Neural progenitor cell (in vitro differentiated cells): ENCODE measurements around the gene CLIC5.

ENCODE experiments used
- EZH2 ChIP-seq: fragments of 200-600 bp; sonication (generic); IDR thresholded peaks from 2 replicates; pipeline ENCODE4 v1.6.1; 2017; ENCODE audit warnings: antibody characterized with exemption, mild to moderate bottlenecking, moderate library complexity
- EZH2phosphoT487 ChIP-seq: fragments of 200-600 bp; sonication (generic); IDR thresholded peaks from 2 replicates; pipeline ENCODE4 v1.6.1; 2017; ENCODE audit warnings: antibody characterized with exemption
- TF ChIP-seq, protein P1 (sequence below): fragments of 200-600 bp; sonication (generic); IDR thresholded peaks from 2 replicates; pipeline ENCODE4 v1.5.1; 2017; ENCODE audit warnings: antibody characterized with exemption, mild to moderate bottlenecking

DNA sequence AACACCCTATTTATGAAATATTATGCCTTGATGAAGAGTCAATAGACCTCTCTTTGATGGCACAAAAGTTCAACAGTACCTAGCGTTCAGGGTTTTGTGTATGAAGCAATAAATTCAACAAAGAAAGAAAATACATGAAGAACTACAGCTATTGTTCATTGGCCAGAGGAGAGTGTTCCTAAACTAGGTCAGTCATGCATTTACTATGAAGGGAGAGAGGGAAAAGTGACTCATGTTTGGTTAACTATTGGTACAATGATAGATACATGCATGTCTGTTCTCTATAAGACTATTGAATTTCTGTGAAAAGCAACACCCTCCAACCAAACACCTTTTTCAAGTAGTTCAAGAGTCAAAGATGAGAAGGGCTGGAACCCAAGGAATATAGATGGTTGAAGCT is 50.7 kb downstream of the CLIC5 start:
- TF ChIP-seq EZH2phosphoT487 (no peak), EZH2 (no peak)
- TF ChIP-seq, protein P1, sequence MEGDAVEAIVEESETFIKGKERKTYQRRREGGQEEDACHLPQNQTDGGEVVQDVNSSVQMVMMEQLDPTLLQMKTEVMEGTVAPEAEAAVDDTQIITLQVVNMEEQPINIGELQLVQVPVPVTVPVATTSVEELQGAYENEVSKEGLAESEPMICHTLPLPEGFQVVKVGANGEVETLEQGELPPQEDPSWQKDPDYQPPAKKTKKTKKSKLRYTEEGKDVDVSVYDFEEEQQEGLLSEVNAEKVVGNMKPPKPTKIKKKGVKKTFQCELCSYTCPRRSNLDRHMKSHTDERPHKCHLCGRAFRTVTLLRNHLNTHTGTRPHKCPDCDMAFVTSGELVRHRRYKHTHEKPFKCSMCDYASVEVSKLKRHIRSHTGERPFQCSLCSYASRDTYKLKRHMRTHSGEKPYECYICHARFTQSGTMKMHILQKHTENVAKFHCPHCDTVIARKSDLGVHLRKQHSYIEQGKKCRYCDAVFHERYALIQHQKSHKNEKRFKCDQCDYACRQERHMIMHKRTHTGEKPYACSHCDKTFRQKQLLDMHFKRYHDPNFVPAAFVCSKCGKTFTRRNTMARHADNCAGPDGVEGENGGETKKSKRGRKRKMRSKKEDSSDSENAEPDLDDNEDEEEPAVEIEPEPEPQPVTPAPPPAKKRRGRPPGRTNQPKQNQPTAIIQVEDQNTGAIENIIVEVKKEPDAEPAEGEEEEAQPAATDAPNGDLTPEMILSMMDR, result no peak
